ENCODE data around the gene SOX30. TPM values are rescaled to one million over a fixed set of nuclear protein-coding genes. Genes with fewer than 3 reads are reported as not detected.

Gene SOX30
- total RNA-seq, 1 donor from 2014 or later = not detected

GRCh38 chr5:157594257-157594656, 58.0 kb downstream of the SOX30 start:
- Histone ChIP-seq H3K4me3 (ENCODE audit: low read depth, low read length) (no peak overlapping the region), H3K36me3 (ENCODE audit: control insufficient read depth, insufficient read depth, low read length) (no peaks in the 10 kb centered on the region), H3K27me3 (ENCODE audit: control insufficient read depth, insufficient read depth, low read length) (no peaks in the 10 kb centered on the region)
- no peak for TF ChIP-seq CTCF (IDR thresholded peaks at IDR 0.05; ENCODE audit: insufficient read depth, low read length, severe bottlenecking)
- DNase-seq (ENCODE audit: low read depth) (no peak), FAIRE-seq (no peak)

DNA sequence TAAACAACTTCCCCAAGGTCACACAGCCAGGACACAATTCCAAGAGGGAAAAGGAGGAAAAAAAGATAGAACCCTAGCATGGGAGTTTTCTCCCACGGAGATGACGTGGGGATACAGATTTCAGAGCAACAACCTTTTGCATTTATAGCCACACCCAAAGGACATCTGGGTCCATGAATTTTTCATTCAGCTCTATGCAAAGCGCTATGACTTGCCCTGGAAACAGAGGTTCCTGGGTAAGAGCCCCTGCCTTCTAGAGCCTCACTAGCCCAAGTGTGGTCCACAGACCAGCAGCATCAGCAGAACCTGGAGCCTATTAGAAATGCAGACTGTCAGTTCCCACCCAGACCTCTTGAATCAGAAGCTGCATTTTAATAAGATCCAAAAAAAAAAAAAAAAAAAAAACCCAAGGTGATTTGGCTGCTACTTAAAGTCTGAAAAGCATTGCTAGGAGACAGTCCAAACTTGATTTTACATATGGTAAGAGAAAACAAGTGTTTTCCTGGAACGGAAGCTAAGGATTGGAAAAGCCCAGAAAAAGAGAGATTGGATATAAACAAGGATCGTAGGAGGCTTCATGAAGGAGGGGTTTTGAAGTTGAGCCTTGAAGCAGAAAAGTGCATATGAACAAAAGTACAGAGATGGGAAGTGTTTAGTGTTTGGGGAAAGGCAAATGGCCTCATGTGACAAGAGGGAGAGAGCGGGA, 59.0 kb downstream of the SOX30 start:
- Histone ChIP-seq H3K36me3 (ENCODE audit: control insufficient read depth, insufficient read depth, low read length) (no peaks in the 10 kb centered on the region), H3K27me3 (ENCODE audit: control insufficient read depth, insufficient read depth, low read length) (no peaks in the 10 kb centered on the region), H3K4me3 (ENCODE audit: low read depth, low read length) (no peak overlapping the region)
- FAIRE-seq (no peak), DNase-seq (ENCODE audit: low read depth) (no peak)
- no peak for TF ChIP-seq CTCF (IDR thresholded peaks at IDR 0.05; ENCODE audit: insufficient read depth, low read length, severe bottlenecking)

GRCh38 chr5:157592594-157592993, 59.6 kb downstream of the SOX30 start:
- TF ChIP-seq CTCF (IDR thresholded peaks at IDR 0.05; ENCODE audit: insufficient read depth, low read length, severe bottlenecking) = no peak
- no peak for FAIRE-seq
- Histone ChIP-seq H3K27me3 (ENCODE audit: control insufficient read depth, insufficient read depth, low read length) (no peaks in the 10 kb centered on the region), H3K36me3 (ENCODE audit: control insufficient read depth, insufficient read depth, low read length) (no peaks in the 10 kb centered on the region), H3K4me3 (ENCODE audit: low read depth, low read length) (no peak overlapping the region)
- no peak for DNase-seq (ENCODE audit: low read depth)

DNA sequence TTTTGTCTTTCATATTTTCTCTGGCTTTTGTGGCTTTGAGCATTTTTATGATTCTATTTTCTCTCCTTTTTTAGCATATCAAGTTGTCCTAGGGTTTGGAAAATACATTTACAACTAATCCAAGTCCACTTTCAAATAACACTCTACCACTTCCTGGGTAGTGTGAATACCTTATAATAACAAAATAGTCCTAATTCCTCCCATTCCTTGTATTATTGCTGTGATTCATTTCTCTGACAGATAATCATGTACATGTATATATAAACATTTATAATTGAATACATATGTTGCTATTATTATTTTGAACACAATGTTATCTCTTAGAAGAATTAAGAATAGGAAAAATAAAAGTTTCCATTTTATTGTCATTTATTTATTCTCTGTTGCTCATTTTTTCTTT, 61.8 kb downstream of the SOX30 start:
- no peak for FAIRE-seq
- H3K4me3 ChIP-seq (ENCODE audit: low read depth, low read length) = no peak overlapping the region
- no peak for TF ChIP-seq CTCF (IDR thresholded peaks at IDR 0.05; ENCODE audit: insufficient read depth, low read length, severe bottlenecking)

GRCh38 chr5:157584628-157585027, 67.6 kb downstream of the SOX30 start:
- FAIRE-seq (no peak), DNase-seq (ENCODE audit: low read depth) (no peak)

More for the DNA sequence above, 61.8 kb downstream of the SOX30 start:
- Histone ChIP-seq H3K36me3 (ENCODE audit: control insufficient read depth, insufficient read depth, low read length) (no peaks in the 10 kb centered on the region), H3K27me3 (ENCODE audit: control insufficient read depth, insufficient read depth, low read length) (no peaks in the 10 kb centered on the region)
- DNase-seq (ENCODE audit: low read depth) = no peak

More at GRCh38 chr5:157584628-157585027, 67.6 kb downstream of the SOX30 start:
- TF ChIP-seq CTCF (IDR thresholded peaks at IDR 0.05; ENCODE audit: insufficient read depth, low read length, severe bottlenecking) = no peak
- H3K4me3 ChIP-seq (ENCODE audit: low read depth, low read length) = no peak overlapping the region
- no peaks in the 10 kb centered on the region for H3K36me3 ChIP-seq (ENCODE audit: control insufficient read depth, insufficient read depth, low read length)
- H3K27me3 ChIP-seq (ENCODE audit: control insufficient read depth, insufficient read depth, low read length) = no peaks in the 10 kb centered on the region
